Activated CD4-positive, alpha-beta memory T cell treated with anti-CD3 and anti-CD28 coated beads for 36 hours (primary cell): ENCODE data around the gene MRPL30. TPM values are rescaled to one million over a fixed set of nuclear protein-coding genes. Genes with fewer than 3 reads are reported as not detected.

Experiments
- CTCF ChIA-PET: fragments of 350-600 bp; sonication (Branson Sonifier 250); formaldehyde crosslinking; loops from one replicate; lab custom pipeline; 2021; ENCODE audit warnings: antibody characterized with exemption, inconsistent platforms; lab: Charles Lee
- POLR2A ChIA-PET: fragments of 350-600 bp; sonication (Branson Sonifier 250); formaldehyde crosslinking; loops from one replicate; lab custom pipeline; 2021; ENCODE audit warnings: antibody characterized with exemption; lab: Charles Lee
- DNase-seq: peaks from one replicate; pipeline ENCODE4 v3.0.0-alpha.2; 2020
- H3K27ac Mint-ChIP-seq: one replicate; pipeline ENCODE4 v1.8.0; 2021; ENCODE audit warnings: mixed read lengths
- H3K27me3 Mint-ChIP-seq: one replicate; pipeline ENCODE4 v1.8.0; 2021; ENCODE audit warnings: mixed read lengths
- H3K36me3 Mint-ChIP-seq: one replicate; pipeline ENCODE4 v1.8.0; 2021; ENCODE audit warnings: mixed read lengths
- H3K4me1 Mint-ChIP-seq: one replicate; pipeline ENCODE4 v1.8.0; 2021; ENCODE audit warnings: low read depth, mixed read lengths
- H3K4me3 Mint-ChIP-seq: one replicate; pipeline ENCODE4 v1.8.0; 2021; ENCODE audit warnings: mild to moderate bottlenecking, mixed read lengths
- H3K9me3 Mint-ChIP-seq: one replicate; pipeline ENCODE4 v1.8.0; 2021; ENCODE audit warnings: mixed read lengths
- intact Hi-C: fragments of 100-400 bp; cut with micrococcal nuclease; formaldehyde crosslinking; loops from one replicate; pipeline ENCODE4 v1.15.1; 2023
- total RNA-seq, 2 experiments: library from RNA; stranded (reverse); gene quantifications; one replicate each; pipeline ENCODE4 v1.2.3, GENCODE V29; 2021

The MRPL30 gene
- total RNA-seq, 2 experiments from 2014 or later = 30.3 to 30.8 TPM

DNA sequence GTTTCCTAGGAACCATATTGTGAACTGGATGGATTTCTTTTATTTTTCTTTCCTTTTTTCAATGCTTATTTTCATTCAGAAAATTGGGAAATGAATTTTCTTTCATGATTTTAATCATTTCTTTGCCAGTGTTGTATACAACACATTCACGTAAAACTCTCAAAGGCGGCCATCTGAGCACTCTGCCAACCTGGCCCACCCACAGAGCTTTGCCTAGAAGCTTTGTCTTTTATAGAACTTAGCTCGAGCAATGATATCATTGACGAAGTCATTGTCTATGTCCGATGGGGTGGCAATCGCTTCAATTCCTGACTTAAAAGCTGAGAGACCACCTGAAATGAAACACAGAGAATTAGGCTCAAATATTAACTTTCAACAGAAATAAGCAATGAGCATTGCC, 61.2 kb downstream of the MRPL30 start:
- POLR2A ChIA-PET = no interaction called here
- H3K27ac Mint-ChIP-seq = no peak overlapping the region
- no peaks in the 10 kb centered on the region for H3K9me3 Mint-ChIP-seq
- no peak overlapping the region for H3K4me3 Mint-ChIP-seq
- DNase-seq = no peak
- intact Hi-C loops = no loop called here
- no peaks in the 10 kb centered on the region for H3K27me3 Mint-ChIP-seq
- CTCF ChIA-PET = no interaction called here
- H3K36me3 Mint-ChIP-seq = peaks cover 8% of the 10 kb centered on the region
- H3K4me1 Mint-ChIP-seq = no peaks in the 10 kb centered on the region

Other genes starting within 250 kb of the MRPL30 start
- under 1 TPM; 0.12 to 0.31 TPM for gene CRACDL, start 245.0 kb upstream of the MRPL30 start, total RNA-seq
- gene C2orf15, start 39.5 kb upstream of the MRPL30 start, total RNA-seq = under 1 TPM; 0.48 to 0.50 TPM
- gene TSGA10, start 26.2 kb upstream of the MRPL30 start, total RNA-seq = 1 to 10 TPM; 6.3 to 7.0 TPM
- 1 to 10 TPM; 3.3 to 4.6 TPM for gene LIPT1, start 26.2 kb upstream of the MRPL30 start, total RNA-seq
- gene MITD1, start 126 bp upstream of the MRPL30 start, total RNA-seq = 10 to 100 TPM; 67.4 to 75.5 TPM
- not detected for gene LYG2, start 74.5 kb downstream of the MRPL30 start, total RNA-seq
- 1 to 10 TPM in 1 of 2 experiments, under 1 TPM in 1; 0.29 to 1.2 TPM for gene LYG1, start 120.0 kb downstream of the MRPL30 start, total RNA-seq
- 10 to 100 TPM; 29.6 to 30.5 TPM for gene TXNDC9, start 155.1 kb downstream of the MRPL30 start, total RNA-seq
- 10 to 100 TPM; 69.7 to 72.0 TPM for gene EIF5B, start 156.2 kb downstream of the MRPL30 start, total RNA-seq